ENCODE data around the gene OMG. TPM values are rescaled to one million over a fixed set of nuclear protein-coding genes. Genes with fewer than 3 reads are reported as not detected.
"Not testable (repeated sequence)": the region's sequence is repeated elsewhere in the genome, so short reads cannot be mapped to it uniquely, and the experiment has no call there.

OMG gene
- total RNA-seq, 1 donor from 2014 or later, result not detected

- Histone ChIP-seq H3K4me1 (ENCODE audit: control insufficient read depth in 3 of 3, insufficient read depth in 3 of 3, low read length in 3 of 3) (no peaks in the 10 kb centered on the region), H3K36me3 (ENCODE audit: control insufficient read depth in 3 of 3, insufficient read depth in 3 of 3, low read length in 3 of 3) (no peaks in the 10 kb centered on the region)
Measured at GRCh38 chr17:31289790-31290189, 7.2 kb downstream of the OMG start.

GRCh38 chr17:31287932-31288331 lies 9.1 kb downstream of the OMG start:
- H3K4me3 ChIP-seq (ENCODE audit: low read length in 3 of 3); H3K9ac ChIP-seq (ENCODE audit: low read depth in 1 of 3, low read length in 3 of 3); H3K27me3 ChIP-seq (ENCODE audit: control insufficient read depth in 3 of 3, insufficient read depth in 3 of 3, low read length in 3 of 3); H3K9me3 ChIP-seq (ENCODE audit: control insufficient read depth in 3 of 3, low read length in 3 of 3); H3K4me1 ChIP-seq (ENCODE audit: control insufficient read depth in 3 of 3, insufficient read depth in 3 of 3, low read length in 3 of 3); H3K27ac ChIP-seq (ENCODE audit: low read depth, low read length); H3K36me3 ChIP-seq (ENCODE audit: control insufficient read depth in 3 of 3, insufficient read depth in 3 of 3, low read length in 3 of 3): not testable (repeated sequence)

More at GRCh38 chr17:31289790-31290189, 7.2 kb downstream of the OMG start:
- H3K27ac ChIP-seq (ENCODE audit: low read depth, low read length), result no peak overlapping the region
- H3K9me3 ChIP-seq (ENCODE audit: control insufficient read depth in 3 of 3, low read length in 3 of 3), result no peaks in the 10 kb centered on the region
- H3K27me3 ChIP-seq (ENCODE audit: control insufficient read depth in 3 of 3, insufficient read depth in 3 of 3, low read length in 3 of 3), result no peaks in the 10 kb centered on the region
- H3K4me3 ChIP-seq (ENCODE audit: low read length in 3 of 3), result no peak overlapping the region
- no peak overlapping the region for H3K9ac ChIP-seq (ENCODE audit: low read depth in 1 of 3, low read length in 3 of 3)

GRCh38 chr17:31286587-31286986 lies 10.5 kb downstream of the OMG start:
- no peaks in the 10 kb centered on the region for H3K36me3 ChIP-seq (ENCODE audit: control insufficient read depth in 3 of 3, insufficient read depth in 3 of 3, low read length in 3 of 3)
- no peak overlapping the region for H3K9ac ChIP-seq (ENCODE audit: low read depth in 1 of 3, low read length in 3 of 3)
- no peak overlapping the region for H3K27ac ChIP-seq (ENCODE audit: low read depth, low read length)
- H3K4me1 ChIP-seq (ENCODE audit: control insufficient read depth in 3 of 3, insufficient read depth in 3 of 3, low read length in 3 of 3), result no peaks in the 10 kb centered on the region
- no peaks in the 10 kb centered on the region for H3K27me3 ChIP-seq (ENCODE audit: control insufficient read depth in 3 of 3, insufficient read depth in 3 of 3, low read length in 3 of 3)
- H3K4me3 ChIP-seq (ENCODE audit: low read length in 3 of 3), result no peak overlapping the region
- no peaks in the 10 kb centered on the region for H3K9me3 ChIP-seq (ENCODE audit: control insufficient read depth in 3 of 3, low read length in 3 of 3)

- H3K4me1 ChIP-seq (ENCODE audit: control insufficient read depth in 3 of 3, insufficient read depth in 3 of 3, low read length in 3 of 3), result no peaks in the 10 kb centered on the region
- peaks cover 0 to 6% (median 3%) of the 10 kb centered on the region in 3 donors for H3K36me3 ChIP-seq (ENCODE audit: control insufficient read depth in 3 of 3, insufficient read depth in 3 of 3, low read length in 3 of 3)
- H3K9ac ChIP-seq (ENCODE audit: low read depth in 1 of 3, low read length in 3 of 3), result no peak overlapping the region
- no peaks in the 10 kb centered on the region for H3K27me3 ChIP-seq (ENCODE audit: control insufficient read depth in 3 of 3, insufficient read depth in 3 of 3, low read length in 3 of 3)
- H3K27ac ChIP-seq (ENCODE audit: low read depth, low read length), result no peak overlapping the region
- no peak overlapping the region for H3K4me3 ChIP-seq (ENCODE audit: low read length in 3 of 3)
- no peaks in the 10 kb centered on the region for H3K9me3 ChIP-seq (ENCODE audit: control insufficient read depth in 3 of 3, low read length in 3 of 3)
Measured at GRCh38 chr17:31283841-31284240, 13.2 kb downstream of the OMG start.

- no peak overlapping the region for H3K9ac ChIP-seq (ENCODE audit: low read depth in 1 of 3, low read length in 3 of 3)
Measured at GRCh38 chr17:31281061-31281460, 16.0 kb downstream of the OMG start.

GRCh38 chr17:31279401-31279800 lies 17.6 kb downstream of the OMG start:
- Histone ChIP-seq H3K4me3 (ENCODE audit: low read length in 3 of 3) (no peak overlapping the region), H3K36me3 (ENCODE audit: control insufficient read depth in 3 of 3, insufficient read depth in 3 of 3, low read length in 3 of 3) (peaks cover 0 to 12% (median 11%) of the 10 kb centered on the region in 3 donors)

More at GRCh38 chr17:31281061-31281460, 16.0 kb downstream of the OMG start:
- Histone ChIP-seq H3K4me1 (ENCODE audit: control insufficient read depth in 3 of 3, insufficient read depth in 3 of 3, low read length in 3 of 3) (no peaks in the 10 kb centered on the region), H3K27me3 (ENCODE audit: control insufficient read depth in 3 of 3, insufficient read depth in 3 of 3, low read length in 3 of 3) (no peaks in the 10 kb centered on the region), H3K9me3 (ENCODE audit: control insufficient read depth in 3 of 3, low read length in 3 of 3) (no peaks in the 10 kb centered on the region), H3K27ac (ENCODE audit: low read depth, low read length) (no peak overlapping the region), H3K4me3 (ENCODE audit: low read length in 3 of 3) (no peak overlapping the region), H3K36me3 (ENCODE audit: control insufficient read depth in 3 of 3, insufficient read depth in 3 of 3, low read length in 3 of 3) (peaks cover 0 to 12% (median 9%) of the 10 kb centered on the region in 3 donors)

GRCh38 chr17:31275116-31275515 lies 21.9 kb downstream of the OMG start:
- Histone ChIP-seq H3K4me3 (ENCODE audit: low read length in 3 of 3) (no peak overlapping the region), H3K27ac (ENCODE audit: low read depth, low read length) (no peak overlapping the region), H3K9me3 (ENCODE audit: control insufficient read depth in 3 of 3, low read length in 3 of 3) (no peaks in the 10 kb centered on the region), H3K4me1 (ENCODE audit: control insufficient read depth in 3 of 3, insufficient read depth in 3 of 3, low read length in 3 of 3) (no peaks in the 10 kb centered on the region), H3K36me3 (ENCODE audit: control insufficient read depth in 3 of 3, insufficient read depth in 3 of 3, low read length in 3 of 3) (peaks cover 0 to 8% (median 6%) of the 10 kb centered on the region in 3 donors), H3K27me3 (ENCODE audit: control insufficient read depth in 3 of 3, insufficient read depth in 3 of 3, low read length in 3 of 3) (no peaks in the 10 kb centered on the region), H3K9ac (ENCODE audit: low read depth in 1 of 3, low read length in 3 of 3) (no peak overlapping the region)

More at GRCh38 chr17:31279401-31279800, 17.6 kb downstream of the OMG start:
- H3K4me1 ChIP-seq (ENCODE audit: control insufficient read depth in 3 of 3, insufficient read depth in 3 of 3, low read length in 3 of 3), result no peaks in the 10 kb centered on the region
- H3K9me3 ChIP-seq (ENCODE audit: control insufficient read depth in 3 of 3, low read length in 3 of 3), result no peaks in the 10 kb centered on the region
- H3K27ac ChIP-seq (ENCODE audit: low read depth, low read length), result no peak overlapping the region
- H3K27me3 ChIP-seq (ENCODE audit: control insufficient read depth in 3 of 3, insufficient read depth in 3 of 3, low read length in 3 of 3), result no peaks in the 10 kb centered on the region
- H3K9ac ChIP-seq (ENCODE audit: low read depth in 1 of 3, low read length in 3 of 3), result no peak overlapping the region

GRCh38 chr17:31274252-31274651 lies 22.8 kb downstream of the OMG start:
- no peaks in the 10 kb centered on the region for H3K27me3 ChIP-seq (ENCODE audit: control insufficient read depth in 3 of 3, insufficient read depth in 3 of 3, low read length in 3 of 3)
- no peak overlapping the region for H3K9ac ChIP-seq (ENCODE audit: low read depth in 1 of 3, low read length in 3 of 3)
- no peaks in the 10 kb centered on the region for H3K9me3 ChIP-seq (ENCODE audit: control insufficient read depth in 3 of 3, low read length in 3 of 3)
- peaks cover 4 to 5% (median 4%) of the 10 kb centered on the region in 3 donors for H3K4me1 ChIP-seq (ENCODE audit: control insufficient read depth in 3 of 3, insufficient read depth in 3 of 3, low read length in 3 of 3)
- H3K4me3 ChIP-seq (ENCODE audit: low read length in 3 of 3), result no peak overlapping the region
- H3K36me3 ChIP-seq (ENCODE audit: control insufficient read depth in 3 of 3, insufficient read depth in 3 of 3, low read length in 3 of 3), result peaks cover 0 to 13% (median 6%) of the 10 kb centered on the region in 3 donors
- no peak overlapping the region for H3K27ac ChIP-seq (ENCODE audit: low read depth, low read length)

- Histone ChIP-seq H3K36me3 (ENCODE audit: control insufficient read depth in 3 of 3, insufficient read depth in 3 of 3, low read length in 3 of 3) (peaks cover 0 to 13% (median 6%) of the 10 kb centered on the region in 3 donors), H3K27ac (ENCODE audit: low read depth, low read length) (no peak overlapping the region)
Measured at GRCh38 chr17:31273516-31273915, 23.5 kb downstream of the OMG start.

GRCh38 chr17:31272803-31273202 lies 24.2 kb downstream of the OMG start:
- Histone ChIP-seq H3K4me1 (ENCODE audit: control insufficient read depth in 3 of 3, insufficient read depth in 3 of 3, low read length in 3 of 3) (peaks cover 4 to 5% (median 4%) of the 10 kb centered on the region in 3 donors), H3K27ac (ENCODE audit: low read depth, low read length) (no peak overlapping the region), H3K36me3 (ENCODE audit: control insufficient read depth in 3 of 3, insufficient read depth in 3 of 3, low read length in 3 of 3) (peaks cover 0 to 13% (median 6%) of the 10 kb centered on the region in 3 donors)

More at GRCh38 chr17:31273516-31273915, 23.5 kb downstream of the OMG start:
- Histone ChIP-seq H3K27me3 (ENCODE audit: control insufficient read depth in 3 of 3, insufficient read depth in 3 of 3, low read length in 3 of 3) (no peaks in the 10 kb centered on the region), H3K4me1 (ENCODE audit: control insufficient read depth in 3 of 3, insufficient read depth in 3 of 3, low read length in 3 of 3) (peaks cover 4 to 5% (median 4%) of the 10 kb centered on the region in 3 donors), H3K9me3 (ENCODE audit: control insufficient read depth in 3 of 3, low read length in 3 of 3) (no peaks in the 10 kb centered on the region), H3K9ac (ENCODE audit: low read depth in 1 of 3, low read length in 3 of 3) (no peak overlapping the region), H3K4me3 (ENCODE audit: low read length in 3 of 3) (no peak overlapping the region)

More at GRCh38 chr17:31272803-31273202, 24.2 kb downstream of the OMG start:
- H3K9ac ChIP-seq (ENCODE audit: low read depth in 1 of 3, low read length in 3 of 3), result no peak overlapping the region
- no peak overlapping the region for H3K4me3 ChIP-seq (ENCODE audit: low read length in 3 of 3)
- H3K27me3 ChIP-seq (ENCODE audit: control insufficient read depth in 3 of 3, insufficient read depth in 3 of 3, low read length in 3 of 3), result no peaks in the 10 kb centered on the region
- H3K9me3 ChIP-seq (ENCODE audit: control insufficient read depth in 3 of 3, low read length in 3 of 3), result no peaks in the 10 kb centered on the region

Measured in skeletal muscle tissue (tissue), 4 donors.